Measurements from ENCODE around the gene BMI1.

DNA sequence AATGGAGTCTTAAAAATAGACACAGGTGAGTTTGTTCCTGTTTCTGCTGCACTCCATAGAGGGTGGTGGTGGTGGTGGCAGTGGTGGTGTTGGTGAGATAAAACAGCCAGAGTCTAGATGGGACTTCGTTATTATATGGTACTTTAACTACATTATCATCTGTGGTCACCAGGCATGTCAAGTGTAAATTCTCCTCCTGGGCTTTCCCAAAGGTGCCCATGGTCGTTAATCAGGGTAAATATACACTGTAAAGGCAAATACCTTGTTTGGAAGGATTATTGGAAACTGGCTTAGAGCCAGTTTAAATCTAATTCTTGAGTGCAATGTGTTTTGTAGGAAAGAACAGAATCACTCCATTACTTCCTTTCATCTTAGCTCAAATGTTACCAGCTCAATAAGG, 26.2 kb upstream of the BMI1 start:
- TF ChIP-seq, protein P1, sequence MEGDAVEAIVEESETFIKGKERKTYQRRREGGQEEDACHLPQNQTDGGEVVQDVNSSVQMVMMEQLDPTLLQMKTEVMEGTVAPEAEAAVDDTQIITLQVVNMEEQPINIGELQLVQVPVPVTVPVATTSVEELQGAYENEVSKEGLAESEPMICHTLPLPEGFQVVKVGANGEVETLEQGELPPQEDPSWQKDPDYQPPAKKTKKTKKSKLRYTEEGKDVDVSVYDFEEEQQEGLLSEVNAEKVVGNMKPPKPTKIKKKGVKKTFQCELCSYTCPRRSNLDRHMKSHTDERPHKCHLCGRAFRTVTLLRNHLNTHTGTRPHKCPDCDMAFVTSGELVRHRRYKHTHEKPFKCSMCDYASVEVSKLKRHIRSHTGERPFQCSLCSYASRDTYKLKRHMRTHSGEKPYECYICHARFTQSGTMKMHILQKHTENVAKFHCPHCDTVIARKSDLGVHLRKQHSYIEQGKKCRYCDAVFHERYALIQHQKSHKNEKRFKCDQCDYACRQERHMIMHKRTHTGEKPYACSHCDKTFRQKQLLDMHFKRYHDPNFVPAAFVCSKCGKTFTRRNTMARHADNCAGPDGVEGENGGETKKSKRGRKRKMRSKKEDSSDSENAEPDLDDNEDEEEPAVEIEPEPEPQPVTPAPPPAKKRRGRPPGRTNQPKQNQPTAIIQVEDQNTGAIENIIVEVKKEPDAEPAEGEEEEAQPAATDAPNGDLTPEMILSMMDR (conservative IDR thresholded peaks at IDR 0.05; ENCODE audit: low read depth in 2 of 2): no peak
- TF ChIP-seq EZH2 (IDR thresholded peaks at IDR 0.05; ENCODE audit: low read depth, unreplicated experiment) (no peak), CREB1 (CRISPR knock-in tag; IDR thresholded peaks at IDR 0.05; ENCODE audit: low read depth) (no peak), EZH2phosphoT487 (IDR thresholded peaks at IDR 0.05; ENCODE audit: unreplicated experiment) (no peak), POLR2AphosphoS5 (IDR thresholded peaks at IDR 0.05; ENCODE audit: low read depth) (no peak), ZNF331 (CRISPR knock-in tag; IDR thresholded peaks at IDR 0.05; ENCODE audit: low read depth) (no peak)
